Body of pancreas (tissue), 4 donors: ENCODE data around the gene PARP3. TPM values are rescaled to one million over a fixed set of nuclear protein-coding genes. Genes with fewer than 3 reads are reported as not detected.

Source experiments
- ATAC-seq: fragments of 150-250 bp; one replicate; pipeline ENCODE4 v1.9.1; 2016
- DNase-seq, 4 donors: peaks; one replicate each; pipeline ENCODE4 v3.0.0-alpha.2; 2019
- H3K27ac ChIP-seq, 4 donors: fragments of 200-600 bp; sonication (generic); 1 replicate in 3 of 4; 2 replicates in 1 of 4; pipeline versions ENCODE4 v1.5.1 to v1.6.1; 2016 to 2019; ENCODE audit warnings: mild to moderate bottlenecking in 1 of 4, mixed read lengths in 1 of 4, moderate library complexity in 1 of 4
- H3K27me3 ChIP-seq, 2 donors: fragments of 200-600 bp; sonication (generic); one replicate each; pipeline ENCODE4 v1.6.0; 2016; ENCODE audit warnings: mild to moderate bottlenecking in 1 of 2
- H3K36me3 ChIP-seq, 2 donors: fragments of 200-600 bp; sonication (generic); replicated peaks in 1 of 2; 2 replicates each; pipeline ENCODE4 v1.5.1; 2016; ENCODE audit warnings: low read depth in 2 of 2; ENCODE audit not compliant: insufficient read depth in 1 of 2
- H3K4me1 ChIP-seq: fragments of 200-600 bp; sonication (generic); one replicate; pipeline ENCODE4 v1.6.0; 2016
- H3K4me3 ChIP-seq, 2 donors: fragments of 200-600 bp; sonication (generic); 1 replicate in 1 of 2; 2 replicates in 1 of 2; pipeline ENCODE4 v1.5.1; 2016 to 2019
- H3K9me3 ChIP-seq, 3 donors: fragments of 200-600 bp; sonication (generic); 1 replicate in 2 of 3; 2 replicates in 1 of 3; pipeline ENCODE4 v1.5.1; 2016
- POLR2A ChIP-seq, 3 donors: fragments of 450-650 bp; IDR thresholded peaks; one replicate each; pipeline ENCODE4 v1.6.1; 2016; ENCODE audit warnings: antibody characterized with exemption in 3 of 3, mild to moderate bottlenecking in 2 of 3
- WGBS, 2 donors: methylation state at CpG; one replicate each; pipeline ENCODE4 v1.1.5; 2017; 5-methylcytosine and 5-hydroxymethylcytosine counted together
- intact Hi-C: fragments of 100-400 bp; cut with DNase I; formaldehyde crosslinking; loops from one replicate; pipeline ENCODE4 v1.15.1; 2023
- total RNA-seq, 2 donors: library from RNA; depleted of rRNA; stranded (reverse); fragments of >200 nt; gene quantifications; one replicate each; pipeline ENCODE4 v1.1.0, GENCODE V29; 2016
- TF ChIP-seq, protein P1 (sequence below), 7 experiments: fragments of 450-650 bp in 4 of 7; fragments of 200-600 bp in 3 of 7; sonication (generic) in 3 of 7; IDR thresholded peaks; one replicate each; pipeline ENCODE4 v1.5.1; 2016 to 2019; ENCODE audit warnings: antibody characterized with exemption in 7 of 7

The PARP3 gene
- total RNA-seq, 2 donors from 2014 or later: 4.2 to 18.8 TPM

DNA sequence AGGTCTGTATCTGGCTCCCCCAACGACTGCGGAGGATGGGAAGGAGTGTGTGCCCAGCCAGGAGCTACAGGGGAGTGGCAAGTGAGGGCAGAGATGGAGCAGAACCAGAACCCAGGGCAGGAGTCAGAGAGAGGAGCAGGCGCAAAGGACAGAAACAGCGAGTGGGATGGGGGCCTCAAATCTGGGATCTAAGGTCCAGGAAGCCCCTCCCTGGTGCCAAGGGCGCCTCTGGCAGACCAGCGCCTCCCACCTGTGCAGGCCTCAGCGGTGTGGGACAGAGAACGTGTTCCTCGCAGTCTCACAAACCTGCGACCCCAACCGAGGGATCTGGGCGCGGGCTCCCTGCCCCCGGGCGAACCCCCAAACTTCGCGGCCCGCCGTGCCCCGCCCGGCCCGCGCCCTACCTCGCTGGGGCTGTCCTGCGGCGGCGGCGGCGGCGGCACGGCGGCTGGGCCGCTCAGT is 24.8 kb downstream of the PARP3 start:
- H3K36me3 ChIP-seq: no peaks in the 10 kb centered on the region
- peaks cover 64% of the 10 kb centered on the region for H3K4me1 ChIP-seq
- no peaks in the 10 kb centered on the region for H3K27me3 ChIP-seq
- H3K27ac ChIP-seq: peak overlapping the region; percentile 75 to 91 (median 80)
- TF ChIP-seq POLR2A (IDR thresholded peaks at IDR 0.05): no peak
- TF ChIP-seq, protein P1, sequence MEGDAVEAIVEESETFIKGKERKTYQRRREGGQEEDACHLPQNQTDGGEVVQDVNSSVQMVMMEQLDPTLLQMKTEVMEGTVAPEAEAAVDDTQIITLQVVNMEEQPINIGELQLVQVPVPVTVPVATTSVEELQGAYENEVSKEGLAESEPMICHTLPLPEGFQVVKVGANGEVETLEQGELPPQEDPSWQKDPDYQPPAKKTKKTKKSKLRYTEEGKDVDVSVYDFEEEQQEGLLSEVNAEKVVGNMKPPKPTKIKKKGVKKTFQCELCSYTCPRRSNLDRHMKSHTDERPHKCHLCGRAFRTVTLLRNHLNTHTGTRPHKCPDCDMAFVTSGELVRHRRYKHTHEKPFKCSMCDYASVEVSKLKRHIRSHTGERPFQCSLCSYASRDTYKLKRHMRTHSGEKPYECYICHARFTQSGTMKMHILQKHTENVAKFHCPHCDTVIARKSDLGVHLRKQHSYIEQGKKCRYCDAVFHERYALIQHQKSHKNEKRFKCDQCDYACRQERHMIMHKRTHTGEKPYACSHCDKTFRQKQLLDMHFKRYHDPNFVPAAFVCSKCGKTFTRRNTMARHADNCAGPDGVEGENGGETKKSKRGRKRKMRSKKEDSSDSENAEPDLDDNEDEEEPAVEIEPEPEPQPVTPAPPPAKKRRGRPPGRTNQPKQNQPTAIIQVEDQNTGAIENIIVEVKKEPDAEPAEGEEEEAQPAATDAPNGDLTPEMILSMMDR (IDR thresholded peaks at IDR 0.05): no peak
- ATAC-seq (peak; percentile 16), DNase-seq (peak in 1 of 4 donors; percentile 35)
- H3K9me3 ChIP-seq: no peaks in the 10 kb centered on the region
- peak overlapping the region in 1 of 2 donors; percentile 42 for H3K4me3 ChIP-seq
- intact Hi-C loops: no loop called here
- 5 to 26% methylated on average over 4 to 30 of the region's 33 CpGs for WGBS, 2 donors

DNA sequence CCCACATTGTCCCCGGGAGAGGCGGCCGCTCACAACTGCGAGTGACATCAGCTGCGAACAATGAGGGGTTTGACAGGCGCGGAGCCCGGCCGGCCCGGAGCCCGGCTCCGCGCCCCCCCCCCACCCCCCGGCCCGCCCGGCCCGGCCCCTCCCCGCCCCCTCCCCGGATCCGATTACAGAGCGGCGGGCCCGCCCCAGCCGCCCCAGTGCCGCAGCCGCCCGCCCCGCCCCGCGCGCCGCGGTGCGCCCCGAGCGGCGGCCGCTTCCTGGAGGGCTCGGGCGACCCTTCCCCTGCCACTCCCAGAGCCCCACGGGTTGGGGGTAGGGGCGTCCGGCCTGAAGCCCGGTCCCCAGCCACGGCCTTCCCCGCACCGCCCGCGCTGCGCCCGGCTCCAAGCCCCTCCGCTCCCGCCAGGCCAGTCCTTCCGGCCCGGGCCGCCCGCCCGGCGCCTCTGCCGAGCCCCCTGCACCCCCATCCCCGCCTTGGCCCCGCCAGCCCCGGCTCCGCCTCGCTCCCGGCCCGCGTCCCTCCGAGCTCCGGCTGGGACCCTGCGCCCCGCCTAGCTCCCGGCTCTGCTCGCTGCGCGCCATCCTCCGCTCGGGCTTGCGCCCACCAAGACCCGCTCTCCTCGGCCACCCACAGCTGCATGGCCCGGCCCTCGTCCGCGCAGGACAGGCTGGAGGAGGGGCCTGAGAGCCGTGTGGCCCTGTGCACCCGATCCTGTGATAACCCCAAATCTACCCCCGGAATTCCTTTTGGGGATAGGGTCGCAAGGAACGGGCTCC is 25.4 kb downstream of the PARP3 start, which contains the start of gene PCBP4:
PCBP4 (minus strand) TSS at position 71 of the 786 bp plus-strand sequence. CDS start 6,214 bp downstream, outside the sequence.
- DNase-seq (peak; percentile 79 to 86 (median 84)), ATAC-seq (peak; percentile 85)
- H3K27ac ChIP-seq: peak within 1 kb of the TSS; percentile 75 to 91 (median 80)
- no peaks in the 10 kb centered on the region for H3K9me3 ChIP-seq
- H3K27me3 ChIP-seq: no peaks in the 10 kb centered on the region
- 0% methylated on average over 7 to 59 of the region's 90 CpGs for WGBS, 2 donors
- peaks cover 64% of the 10 kb centered on the region for H3K4me1 ChIP-seq
- TF ChIP-seq, protein P1 (IDR thresholded peaks at IDR 0.05): peak in 1 of 7 experiments; percentile 4
- TF ChIP-seq POLR2A (IDR thresholded peaks at IDR 0.05): peak; percentile 30 to 57 (median 54)
- peak within 1 kb of the TSS; percentile 36 to 42 for H3K4me3 ChIP-seq
- intact Hi-C loops: no loop called here
- no peaks in the 10 kb centered on the region for H3K36me3 ChIP-seq

GRCh38 chr3:51968170-51968775 is 26.1 kb downstream of the PARP3 start:
- H3K27ac ChIP-seq: peak overlapping the region; percentile 75 to 91 (median 80)
- ATAC-seq: no peak
- 0 to 13% methylated on average over 4 to 11 of the region's 11 CpGs for WGBS, 2 donors

DNA sequence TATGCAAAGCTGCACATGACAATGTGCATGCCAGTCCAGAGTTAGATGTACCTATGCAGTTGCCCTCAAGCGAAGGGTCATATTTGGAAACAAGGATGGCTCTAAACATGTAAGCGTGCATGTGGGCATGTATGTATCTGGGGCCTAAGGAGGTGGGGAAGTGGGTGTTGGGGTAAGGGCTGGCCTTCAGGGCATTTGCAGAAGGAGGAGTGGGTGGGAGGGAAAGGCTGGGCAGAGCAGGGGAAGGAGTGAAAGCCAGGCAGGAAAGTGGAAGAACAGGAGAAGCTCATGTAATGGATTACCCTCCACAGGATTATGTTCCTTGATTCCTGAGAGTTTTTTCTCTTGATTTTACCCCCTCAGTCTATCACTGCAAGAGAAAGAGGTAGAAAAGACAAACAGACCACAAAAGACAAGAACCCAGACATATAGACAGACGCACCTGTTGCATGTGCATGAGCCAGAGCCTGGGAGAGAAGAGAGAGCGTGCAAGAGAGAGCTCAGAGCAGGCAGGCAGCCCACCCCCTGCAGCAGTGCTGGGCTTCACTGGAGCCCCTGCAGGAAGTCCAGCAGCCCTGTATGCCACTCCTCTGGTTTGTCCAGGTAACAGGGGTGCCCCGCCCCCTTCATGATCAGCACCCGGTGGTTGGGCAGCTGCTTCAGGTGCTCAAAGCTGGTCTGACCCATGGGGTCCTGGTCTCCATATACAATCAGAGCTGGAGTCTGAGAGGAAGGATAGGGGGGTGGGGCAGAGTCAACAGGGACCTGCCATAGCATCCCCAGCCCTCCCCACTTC is 26.9 kb downstream of the PARP3 start:
- Histone ChIP-seq H3K4me3 (no peak overlapping the region), H3K27me3 (no peaks in the 10 kb centered on the region), H3K27ac (peak overlapping the region in 3 of 4 donors; percentile 77 to 91 (median 83)), H3K9me3 (no peaks in the 10 kb centered on the region), H3K36me3 (no peaks in the 10 kb centered on the region), H3K4me1 (peaks cover 73% of the 10 kb centered on the region)
- TF ChIP-seq POLR2A (IDR thresholded peaks at IDR 0.05): no peak
- TF ChIP-seq, protein P1 (IDR thresholded peaks at IDR 0.05): no peak
- intact Hi-C loops: no loop called here
- DNase-seq (no peak), ATAC-seq (no peak)
- WGBS, 2 donors: 86 to 96% methylated on average over 5 to 6 of the region's 6 CpGs

More at GRCh38 chr3:51968170-51968775, 26.1 kb downstream of the PARP3 start:
- intact Hi-C loops: no loop called here
- Histone ChIP-seq H3K36me3 (no peaks in the 10 kb centered on the region), H3K9me3 (no peaks in the 10 kb centered on the region), H3K27me3 (no peaks in the 10 kb centered on the region), H3K4me3 (peak overlapping the region in 1 of 2 donors; percentile 36), H3K4me1 (peaks cover 66% of the 10 kb centered on the region)
- no peak for TF ChIP-seq POLR2A (IDR thresholded peaks at IDR 0.05)
- TF ChIP-seq, protein P1 (IDR thresholded peaks at IDR 0.05): no peak
- DNase-seq: peak in 1 of 4 donors; percentile 33
